Measurements from ENCODE around the gene SNRPB2.

DNA sequence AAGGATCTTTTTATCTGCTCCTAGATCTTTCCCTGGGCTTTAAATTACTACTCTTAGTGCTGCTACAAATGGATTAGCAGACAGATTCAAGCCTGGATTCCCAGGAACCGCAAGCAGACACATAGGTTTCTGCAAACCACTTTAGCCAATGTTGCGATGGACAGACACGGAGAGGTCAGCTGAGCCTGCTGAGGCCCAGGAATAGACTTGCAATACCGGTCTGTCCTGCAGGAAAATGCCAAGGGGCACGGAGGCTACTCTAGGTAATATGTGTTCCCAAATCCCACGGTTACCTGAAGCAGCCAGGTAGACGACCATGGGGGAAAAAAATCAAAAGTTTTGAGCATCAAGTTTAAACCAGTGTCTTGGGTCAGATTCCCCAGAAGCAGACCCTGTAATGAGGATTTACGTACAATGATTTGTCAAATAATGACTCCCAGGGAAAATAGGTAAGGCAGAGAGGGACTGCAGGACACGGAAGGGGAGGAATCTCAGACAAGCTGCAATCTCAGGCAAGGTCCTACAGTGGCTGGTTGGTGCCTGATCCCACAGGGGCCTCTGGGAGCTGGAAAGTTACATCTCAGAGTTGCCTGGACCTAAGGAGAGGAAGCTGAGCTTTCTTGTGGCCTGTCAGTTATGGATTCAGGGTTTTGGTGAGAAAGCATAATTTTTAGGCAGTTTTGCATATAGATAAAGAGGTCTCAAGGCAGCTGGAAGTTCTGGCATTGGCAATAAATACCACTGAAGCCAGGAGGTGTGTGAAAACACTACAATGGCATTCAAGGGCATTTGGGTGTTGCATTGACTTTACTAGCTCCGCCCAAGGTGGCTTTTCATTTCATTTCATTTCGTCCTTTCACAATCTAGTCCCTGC lies 30.8 kb downstream of the SNRPB2 start:
- TF ChIP-seq, protein P1, sequence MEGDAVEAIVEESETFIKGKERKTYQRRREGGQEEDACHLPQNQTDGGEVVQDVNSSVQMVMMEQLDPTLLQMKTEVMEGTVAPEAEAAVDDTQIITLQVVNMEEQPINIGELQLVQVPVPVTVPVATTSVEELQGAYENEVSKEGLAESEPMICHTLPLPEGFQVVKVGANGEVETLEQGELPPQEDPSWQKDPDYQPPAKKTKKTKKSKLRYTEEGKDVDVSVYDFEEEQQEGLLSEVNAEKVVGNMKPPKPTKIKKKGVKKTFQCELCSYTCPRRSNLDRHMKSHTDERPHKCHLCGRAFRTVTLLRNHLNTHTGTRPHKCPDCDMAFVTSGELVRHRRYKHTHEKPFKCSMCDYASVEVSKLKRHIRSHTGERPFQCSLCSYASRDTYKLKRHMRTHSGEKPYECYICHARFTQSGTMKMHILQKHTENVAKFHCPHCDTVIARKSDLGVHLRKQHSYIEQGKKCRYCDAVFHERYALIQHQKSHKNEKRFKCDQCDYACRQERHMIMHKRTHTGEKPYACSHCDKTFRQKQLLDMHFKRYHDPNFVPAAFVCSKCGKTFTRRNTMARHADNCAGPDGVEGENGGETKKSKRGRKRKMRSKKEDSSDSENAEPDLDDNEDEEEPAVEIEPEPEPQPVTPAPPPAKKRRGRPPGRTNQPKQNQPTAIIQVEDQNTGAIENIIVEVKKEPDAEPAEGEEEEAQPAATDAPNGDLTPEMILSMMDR (IDR thresholded peaks at IDR 0.05; ENCODE audit: extremely low read depth in 1 of 2, insufficient read depth in 1 of 2, low read depth in 1 of 2, low read length in 2 of 2): no peak
- TF ChIP-seq, protein P2, sequence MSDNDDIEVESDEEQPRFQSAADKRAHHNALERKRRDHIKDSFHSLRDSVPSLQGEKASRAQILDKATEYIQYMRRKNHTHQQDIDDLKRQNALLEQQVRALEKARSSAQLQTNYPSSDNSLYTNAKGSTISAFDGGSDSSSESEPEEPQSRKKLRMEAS (IDR thresholded peaks at IDR 0.05; ENCODE audit: insufficient read depth, insufficient read length): no peak
- TF ChIP-seq POLR2A (IDR thresholded peaks at IDR 0.05; ENCODE audit: low read depth, low read length) (no peak), POLR2AphosphoS5 (IDR thresholded peaks at IDR 0.05; ENCODE audit: insufficient read depth, low read depth, low read length) (no peak), MYC (IDR thresholded peaks at IDR 0.05; ENCODE audit: low read depth, low read length) (no peak), EZH2 (IDR thresholded peaks at IDR 0.05; ENCODE audit: borderline replicate concordance, low read depth, low read length, severe bottlenecking) (no peak), JUN (IDR thresholded peaks at IDR 0.05; ENCODE audit: borderline replicate concordance, insufficient read depth, insufficient read length, low read depth) (no peak), FOS (IDR thresholded peaks at IDR 0.05; ENCODE audit: borderline replicate concordance, insufficient read depth, low read length) (no peak)
